CD4-positive, alpha-beta T cell treated with Interleukin-15 for 1 hour (primary cell): Measurements from ENCODE around the gene MN1.

Experiments
- DNase-seq: peaks from one replicate; pipeline ENCODE4 v3.0.0-alpha.2; 2020

MN1 gene

DNA sequence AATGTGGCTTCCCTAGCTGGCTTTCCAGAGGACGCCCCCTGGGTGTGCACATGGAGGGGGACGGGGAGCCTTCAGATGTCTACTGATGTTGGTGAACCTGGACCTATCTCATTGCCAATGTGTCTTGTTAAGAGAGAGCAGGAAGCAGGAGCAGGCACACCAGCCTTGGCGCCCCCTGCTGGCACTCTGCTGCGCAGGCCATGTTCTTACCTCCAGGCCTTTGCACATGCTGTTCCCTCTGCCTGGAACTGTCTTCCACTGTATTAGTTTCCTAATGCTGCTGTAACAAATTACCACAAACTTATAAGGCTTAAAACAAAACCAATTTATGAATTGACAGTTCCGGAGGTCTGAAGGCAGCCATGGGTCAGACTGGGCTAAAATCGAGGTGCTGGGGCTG lies 23.6 kb upstream of the MN1 start:
- no peak for DNase-seq

DNA sequence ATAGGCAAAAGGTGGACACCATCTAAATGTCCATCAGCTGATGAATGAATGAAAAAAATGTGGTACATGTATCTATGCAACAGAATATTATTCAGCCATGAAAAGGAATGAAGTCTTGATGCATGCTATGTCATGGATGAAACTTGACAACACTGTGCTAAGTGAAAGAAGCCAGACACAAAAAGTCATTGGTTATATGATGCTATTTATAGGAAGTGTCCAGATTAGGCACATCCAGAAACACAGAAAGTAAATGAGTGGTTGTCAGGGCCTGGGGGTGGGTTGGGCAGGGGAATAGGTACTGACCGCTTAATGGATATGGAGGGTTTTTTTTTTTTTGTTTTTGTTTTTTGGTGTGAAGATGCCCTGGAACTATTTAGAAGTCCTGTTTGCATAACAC lies 21.7 kb upstream of the MN1 start:
- DNase-seq: no peak

DNA sequence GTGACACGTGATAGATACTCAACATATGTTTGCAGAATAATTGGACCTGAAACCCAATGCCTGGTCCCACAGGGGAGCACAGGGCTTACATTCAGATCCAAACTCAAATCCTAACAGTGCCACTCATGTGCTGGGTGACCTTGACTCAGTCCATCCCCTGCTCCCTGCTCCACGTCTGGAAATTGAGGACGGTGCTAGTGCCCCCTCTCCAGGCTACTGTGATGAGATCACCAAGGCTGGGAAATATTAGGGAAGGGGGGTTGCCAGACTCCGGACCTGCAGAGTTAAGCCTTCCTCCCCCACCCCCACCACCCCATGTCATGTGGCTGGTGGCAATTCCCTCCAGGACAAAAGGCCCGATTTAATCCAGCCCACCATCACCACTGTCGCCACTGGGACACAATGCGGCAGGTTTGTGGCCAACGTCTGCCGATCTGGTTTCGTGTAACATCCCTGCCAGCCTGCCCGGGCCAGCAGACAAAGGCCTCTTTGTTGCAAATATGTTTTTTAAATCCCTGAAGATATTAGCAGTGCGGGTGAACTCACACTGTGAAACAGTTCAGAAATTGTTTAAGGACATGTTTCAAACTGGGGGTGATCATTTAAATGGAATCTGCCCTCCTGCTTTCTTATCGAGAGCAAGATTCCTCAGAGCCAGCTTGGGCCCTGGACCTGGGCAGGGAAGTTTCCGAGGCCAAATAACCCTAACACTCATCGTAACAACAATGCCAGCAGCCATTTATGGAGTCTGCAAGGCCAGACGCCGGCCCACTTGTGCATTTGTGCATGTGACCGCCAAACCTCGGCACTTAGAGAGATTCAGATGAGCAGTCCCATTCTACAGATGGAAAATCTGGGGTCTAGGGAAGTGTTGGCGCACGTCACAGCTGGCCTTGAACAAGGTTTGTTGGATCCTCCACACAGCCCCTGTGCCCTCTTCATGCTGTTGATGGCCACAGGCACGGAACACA lies 19.6 kb upstream of the MN1 start:
- DNase-seq: no peak

DNA sequence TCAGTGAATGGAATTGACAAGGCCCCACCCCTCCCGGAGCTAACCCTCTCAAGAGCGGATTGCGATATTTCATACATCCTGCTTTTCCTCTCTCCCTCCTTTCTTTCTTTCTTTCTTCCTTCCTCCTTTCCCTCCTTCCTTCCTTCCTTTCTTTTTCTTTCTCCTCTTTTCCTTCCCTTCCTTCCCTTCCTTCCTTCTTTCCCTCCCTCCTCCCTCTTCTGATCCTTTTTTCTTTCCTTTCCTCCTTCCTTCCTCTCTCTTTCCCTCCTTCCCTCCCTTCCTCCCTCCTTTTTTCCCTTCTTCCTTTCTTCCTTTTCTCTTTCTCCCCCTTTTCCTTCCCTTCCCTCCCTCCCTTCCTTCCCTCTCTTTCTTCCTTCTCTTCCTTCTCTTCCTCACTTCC lies 15.0 kb upstream of the MN1 start:
- no peak for DNase-seq

DNA sequence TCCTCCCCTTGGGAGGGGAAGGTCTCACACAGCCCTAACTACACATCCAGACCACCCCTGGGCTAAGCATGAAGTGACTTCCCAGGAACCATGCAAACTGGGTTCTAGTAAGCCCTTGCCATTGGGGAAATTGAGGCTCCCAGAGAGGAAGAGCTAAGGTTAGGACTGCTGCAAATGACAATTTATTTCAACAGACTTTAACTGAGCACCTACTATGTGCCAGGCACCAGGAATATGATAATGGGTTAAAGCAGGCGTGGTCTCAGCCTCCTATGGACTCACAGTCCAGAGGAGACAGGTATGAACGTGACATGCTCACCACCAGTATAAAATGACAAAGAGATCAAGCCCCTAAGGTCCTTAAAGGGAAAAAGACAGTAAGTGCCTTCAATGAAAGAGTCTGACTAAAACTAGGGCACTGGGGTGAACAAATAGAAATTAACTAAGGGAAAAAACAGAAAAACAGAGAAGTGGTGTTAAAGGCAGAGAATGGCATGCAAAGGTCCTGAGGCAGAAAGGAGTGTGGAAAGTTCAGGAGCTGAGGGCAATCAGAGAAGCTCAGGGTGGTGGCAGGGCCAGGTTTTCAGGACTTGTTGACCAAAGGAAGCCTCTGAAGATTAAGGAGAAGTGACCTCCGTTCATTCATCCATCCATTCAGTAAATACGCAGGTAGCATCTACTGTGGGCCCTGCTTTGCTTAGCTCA lies 14.4 kb upstream of the MN1 start:
- DNase-seq: no peak

DNA sequence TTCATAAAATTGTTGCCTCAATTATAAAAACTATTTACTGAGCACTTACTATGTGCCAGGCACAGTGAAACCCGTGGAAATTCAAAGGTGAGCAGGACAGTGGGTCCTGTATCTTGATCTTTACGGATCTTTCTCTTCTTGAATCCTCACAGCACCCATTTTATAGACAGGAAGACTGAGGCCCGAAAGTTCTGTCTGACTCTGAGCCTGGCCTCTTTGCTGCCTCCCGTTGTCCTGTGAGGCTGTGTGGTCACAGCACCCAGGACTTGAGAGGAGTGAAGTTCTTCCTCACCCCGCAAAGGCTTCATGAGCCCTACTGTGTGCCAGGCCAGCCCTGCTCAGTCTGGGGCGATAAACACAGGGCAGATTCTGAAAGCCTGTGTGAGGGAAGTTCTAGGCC lies 13.4 kb upstream of the MN1 start:
- no peak for DNase-seq

DNA sequence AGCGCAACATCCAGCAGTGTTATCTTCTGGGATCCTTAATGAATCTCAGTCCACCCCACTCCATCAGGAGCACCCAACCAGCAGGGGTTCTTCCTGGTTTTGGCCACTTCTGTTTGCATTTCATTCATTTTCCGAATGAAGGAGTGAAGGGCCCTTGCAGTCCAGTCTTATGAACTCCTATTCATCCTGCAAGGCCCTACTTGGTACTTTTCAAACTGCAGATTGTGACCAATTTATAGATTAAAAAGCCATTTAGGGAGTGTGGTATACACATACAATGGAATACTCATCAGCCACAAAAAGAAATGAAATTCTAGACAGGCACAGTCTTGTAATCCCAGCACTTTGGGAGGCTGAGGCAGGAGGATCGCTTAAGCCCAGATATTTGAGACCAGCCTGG lies 10.2 kb upstream of the MN1 start:
- no peak for DNase-seq

DNA sequence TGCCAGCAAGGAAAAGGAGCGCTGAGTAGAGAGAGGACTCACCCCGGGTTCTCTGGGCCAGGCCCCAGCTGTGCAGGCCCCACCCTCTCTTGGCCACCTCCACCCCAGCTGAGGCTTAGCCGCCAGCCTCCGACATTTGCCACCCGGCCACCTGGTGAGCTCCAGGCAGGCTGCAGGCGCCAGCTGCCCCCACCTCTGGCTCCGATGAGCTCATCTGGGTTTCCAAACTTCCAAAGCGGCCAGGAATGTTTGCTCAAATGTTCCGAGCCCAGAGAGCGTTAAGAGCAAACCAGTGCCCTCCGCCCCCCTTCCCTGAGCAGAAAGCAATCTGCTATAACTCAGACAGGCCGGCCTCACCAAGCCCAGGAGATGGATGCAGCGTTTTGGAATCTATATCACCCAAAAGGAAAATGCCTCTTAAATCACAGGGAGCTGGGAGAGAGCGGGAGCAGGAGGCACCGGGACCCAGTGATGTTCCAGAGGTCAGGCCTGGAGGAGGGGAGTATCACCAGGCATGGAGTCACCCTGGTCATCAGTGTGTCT lies 9.1 kb upstream of the MN1 start:
- DNase-seq: no peak

DNA sequence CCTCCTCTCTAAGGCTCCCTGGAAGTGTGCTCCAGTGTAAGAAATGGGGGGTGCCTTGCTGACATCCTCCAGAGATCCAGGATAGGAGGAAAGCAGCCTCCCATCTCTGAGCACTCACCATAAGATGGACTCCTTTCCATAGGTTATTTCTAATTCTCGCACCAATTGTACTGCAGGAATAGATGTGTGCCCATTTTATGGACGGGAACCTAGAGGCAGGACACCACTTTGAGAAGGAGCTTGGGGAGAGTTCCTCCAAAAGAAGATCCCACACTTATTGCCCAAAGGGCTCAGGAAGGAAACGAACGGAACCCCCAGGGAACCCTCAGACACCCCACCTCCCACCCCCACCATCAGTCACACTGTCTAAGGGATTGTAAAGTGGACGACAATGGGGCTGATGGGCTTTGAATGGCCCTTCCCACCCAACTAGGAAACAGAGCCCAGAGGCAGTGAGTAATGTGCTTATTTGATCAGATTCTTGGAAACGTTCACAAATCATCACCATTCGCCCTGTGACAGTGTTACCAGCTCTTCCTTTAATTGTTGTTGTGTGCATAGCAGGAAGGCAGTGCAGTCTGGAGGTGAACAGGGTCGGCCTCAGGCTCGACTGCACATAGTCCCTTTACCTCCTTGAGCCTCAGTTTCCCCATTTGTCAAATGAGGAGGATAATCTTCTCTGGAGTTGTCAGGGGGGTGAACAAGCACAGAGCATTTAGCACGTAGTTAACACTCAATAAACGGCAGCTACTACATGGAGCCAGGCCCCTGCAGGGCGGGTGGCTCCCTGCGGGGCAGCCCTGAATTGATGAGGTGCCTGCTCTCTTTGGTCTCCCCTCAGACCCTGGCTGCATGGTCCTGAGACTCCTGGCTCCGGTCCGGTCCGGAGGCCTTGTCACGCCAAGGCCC lies 8.4 kb upstream of the MN1 start:
- no peak for DNase-seq

DNA sequence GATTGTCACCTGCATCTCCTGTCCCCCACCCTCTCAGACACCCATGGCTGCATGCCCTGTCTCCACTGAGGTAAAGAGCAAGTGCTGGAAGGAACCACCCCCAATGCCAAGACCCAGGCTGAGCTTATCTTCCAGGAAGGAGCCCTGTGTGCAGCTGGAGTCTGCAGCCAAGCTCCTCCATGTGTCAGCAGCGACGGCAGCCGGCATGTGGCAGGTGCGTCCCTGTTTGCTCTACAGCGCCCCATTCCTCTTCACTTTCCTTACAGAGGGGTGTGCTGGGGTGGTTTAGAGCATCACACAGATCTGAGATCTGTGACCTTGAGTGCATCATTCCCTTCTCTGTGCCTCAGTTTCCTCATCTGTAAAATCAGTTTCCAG lies 7.7 kb upstream of the MN1 start:
- DNase-seq: no peak

DNA sequence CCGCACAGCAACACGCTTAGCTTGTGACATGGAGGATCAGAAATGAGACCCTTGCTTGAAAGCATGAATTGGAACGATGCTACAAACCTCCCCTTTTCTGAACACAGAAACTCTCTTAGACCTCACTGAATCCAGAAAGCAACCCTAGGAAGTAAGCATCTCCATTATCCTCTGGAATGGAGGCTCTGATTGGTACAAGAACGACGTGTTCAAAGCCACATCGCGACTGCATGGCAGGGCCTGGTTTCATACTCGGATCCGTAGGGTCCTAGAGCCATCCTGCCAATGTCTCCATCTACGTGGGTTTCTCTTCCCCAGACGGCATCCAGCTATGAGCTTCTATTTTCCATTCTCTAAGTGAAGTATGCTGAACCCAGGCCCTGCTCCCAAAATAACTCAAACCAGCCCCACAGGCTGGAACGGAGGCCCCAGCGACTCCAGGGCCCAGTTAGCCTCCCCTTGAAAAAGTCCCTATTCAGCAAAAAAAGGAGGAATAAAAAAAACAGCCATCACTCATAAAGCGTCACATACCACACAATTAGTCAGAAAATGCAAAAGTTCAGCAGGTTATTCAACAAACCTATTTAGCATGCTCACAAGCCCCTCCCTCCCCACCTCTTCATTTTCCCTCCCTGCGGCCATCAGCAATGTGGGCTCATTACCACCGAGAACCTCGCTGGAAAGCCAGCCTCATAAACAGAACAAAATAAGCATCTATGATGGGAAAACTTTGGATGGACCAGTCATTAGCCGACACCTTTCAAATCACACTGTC lies 7.1 kb upstream of the MN1 start:
- DNase-seq: no peak

DNA sequence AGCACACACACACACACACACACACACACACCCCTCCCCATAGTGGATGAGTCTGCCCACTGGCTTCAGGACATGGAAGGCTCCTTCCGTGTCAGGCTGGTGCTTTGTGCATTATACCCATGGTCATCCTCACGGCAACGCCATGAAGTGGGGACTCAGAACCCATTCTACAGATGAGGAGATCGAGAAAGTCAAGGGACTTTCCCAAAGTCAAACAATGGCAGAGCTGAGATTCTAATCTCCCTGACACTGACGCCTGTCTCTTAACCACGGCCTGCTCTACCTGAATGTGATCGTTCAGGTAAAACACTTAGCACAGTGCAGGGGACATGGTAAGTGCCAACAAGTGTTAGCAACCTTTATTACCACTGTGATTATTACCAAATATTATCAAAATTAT lies 4.3 kb upstream of the MN1 start:
- DNase-seq: no peak

DNA sequence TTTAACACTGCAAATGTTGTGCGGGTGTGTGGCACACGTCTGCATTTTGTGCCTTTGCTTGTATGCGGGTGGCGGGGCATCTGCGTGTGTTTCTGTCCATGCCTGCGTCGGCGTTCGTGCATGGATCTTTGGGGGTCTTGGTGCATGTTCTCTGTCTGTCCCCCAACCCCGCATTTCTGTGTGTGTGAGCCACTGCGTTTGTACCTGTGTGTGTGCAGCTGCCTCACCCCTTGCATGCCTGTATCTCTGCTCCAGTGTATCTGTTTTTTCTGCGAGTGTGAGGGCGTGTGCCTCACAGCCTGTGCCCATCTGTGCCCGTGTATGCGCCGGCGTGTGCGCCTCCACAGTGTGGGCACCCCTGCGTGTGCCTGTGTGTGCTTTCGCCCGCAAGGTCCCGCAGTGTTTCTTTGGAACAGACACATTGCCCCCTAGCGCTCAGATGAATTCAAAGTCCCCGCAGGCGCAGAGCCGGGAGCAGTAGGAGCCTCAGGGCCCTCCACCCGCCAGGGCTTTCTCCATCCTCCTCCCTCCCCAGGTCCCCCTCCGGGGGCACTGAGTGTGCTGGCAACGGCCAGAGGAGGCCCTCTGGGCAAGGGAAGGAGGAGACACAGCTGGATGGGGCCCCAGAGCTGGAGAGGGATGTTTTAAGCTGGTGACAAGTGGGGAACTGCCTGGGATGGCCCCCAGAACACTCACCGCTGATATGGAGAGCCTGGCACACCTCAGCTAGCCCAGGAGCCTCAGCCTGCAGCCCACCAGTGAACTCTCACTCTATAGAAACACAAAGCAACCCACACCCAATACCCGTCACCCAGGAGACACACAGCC lies 3.1 kb upstream of the MN1 start:
- peak; percentile 54 for DNase-seq

DNA sequence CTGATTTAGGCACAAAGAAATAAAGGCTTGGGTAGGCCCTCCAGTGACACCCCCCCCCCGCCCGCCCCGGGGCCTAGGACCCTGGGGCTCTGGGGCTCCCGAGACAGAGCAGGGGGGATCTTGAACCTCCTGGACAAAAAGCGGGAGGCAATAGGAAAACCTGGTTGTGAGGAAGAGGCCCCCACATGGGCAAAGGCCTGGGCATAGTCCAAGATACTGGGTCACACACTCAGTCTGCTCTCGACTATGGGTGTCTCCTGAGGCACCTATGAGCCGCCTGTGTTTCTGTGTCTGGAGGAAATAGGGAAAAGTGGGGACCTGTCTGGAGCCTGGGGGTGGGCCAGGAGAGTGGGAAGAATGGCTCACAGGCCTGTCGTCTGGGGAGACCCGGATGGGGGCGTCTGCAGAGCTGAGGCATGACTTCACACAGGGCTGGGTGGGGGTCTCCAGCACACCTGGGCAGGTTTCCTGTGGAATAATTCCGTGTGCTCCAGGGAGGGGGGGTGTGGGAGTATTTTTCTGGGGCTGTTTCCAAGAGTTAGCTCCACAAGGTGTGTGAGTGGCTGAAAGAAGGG lies 2.4 kb upstream of the MN1 start:
- DNase-seq: no peak

DNA sequence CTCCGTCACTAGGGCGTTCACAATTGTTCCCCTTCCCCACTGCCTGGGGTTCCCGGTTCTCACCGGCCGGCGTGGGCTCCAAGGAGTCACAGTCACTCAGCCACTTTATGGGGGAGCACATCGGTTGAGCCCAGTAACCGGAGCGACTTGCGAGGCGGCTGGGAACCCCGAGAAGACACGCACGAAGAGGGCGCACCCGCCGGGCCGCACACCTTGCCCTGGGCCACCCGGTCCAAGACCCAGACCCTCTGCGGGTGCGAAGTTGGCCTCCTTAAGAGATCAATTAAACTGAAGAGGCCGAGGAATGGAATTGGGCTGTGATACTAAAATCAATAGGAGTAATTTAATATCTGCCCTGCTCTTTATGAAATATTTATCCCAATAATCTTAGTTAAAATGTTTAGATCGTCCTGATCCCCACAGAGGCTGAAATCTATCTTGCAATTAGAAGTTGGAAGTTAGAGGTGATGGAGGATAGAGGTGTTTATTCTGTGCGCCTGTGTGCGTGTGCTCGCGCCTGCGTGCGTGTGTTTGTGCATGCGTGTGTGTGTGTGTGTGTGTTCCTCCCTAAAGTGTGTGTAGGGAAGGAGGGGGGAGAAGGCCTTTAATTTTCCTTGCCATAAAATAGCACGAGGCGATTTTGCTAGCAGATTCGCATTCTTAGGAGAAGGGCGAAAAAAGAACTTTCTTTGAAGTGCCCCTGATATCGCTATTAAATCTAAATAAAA lies 954 bp upstream of the MN1 start:
- DNase-seq: peak; percentile 38

DNA sequence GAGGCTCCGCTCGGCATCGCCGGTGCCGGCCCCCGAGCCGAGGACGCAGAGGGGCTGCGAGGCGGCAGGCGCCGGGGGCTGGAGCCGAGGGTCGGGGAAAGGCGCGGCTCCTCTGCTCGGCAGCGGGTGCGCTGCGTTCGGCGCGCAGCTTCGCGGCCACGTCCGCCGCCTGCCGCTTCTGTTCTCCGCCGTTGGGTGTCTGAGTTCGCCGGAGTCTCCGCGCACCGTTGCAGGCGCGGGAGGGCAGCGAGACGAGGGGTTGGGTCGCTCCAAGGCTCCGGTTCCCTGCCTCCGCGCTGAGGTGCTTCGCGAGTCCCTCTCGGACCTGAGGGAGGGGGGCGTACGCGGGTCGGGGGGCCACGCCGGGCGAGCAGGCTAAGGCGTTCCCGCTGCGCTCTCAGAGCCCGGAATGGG lies 347 bp downstream of the MN1 start:
- DNase-seq: no peak

DNA sequence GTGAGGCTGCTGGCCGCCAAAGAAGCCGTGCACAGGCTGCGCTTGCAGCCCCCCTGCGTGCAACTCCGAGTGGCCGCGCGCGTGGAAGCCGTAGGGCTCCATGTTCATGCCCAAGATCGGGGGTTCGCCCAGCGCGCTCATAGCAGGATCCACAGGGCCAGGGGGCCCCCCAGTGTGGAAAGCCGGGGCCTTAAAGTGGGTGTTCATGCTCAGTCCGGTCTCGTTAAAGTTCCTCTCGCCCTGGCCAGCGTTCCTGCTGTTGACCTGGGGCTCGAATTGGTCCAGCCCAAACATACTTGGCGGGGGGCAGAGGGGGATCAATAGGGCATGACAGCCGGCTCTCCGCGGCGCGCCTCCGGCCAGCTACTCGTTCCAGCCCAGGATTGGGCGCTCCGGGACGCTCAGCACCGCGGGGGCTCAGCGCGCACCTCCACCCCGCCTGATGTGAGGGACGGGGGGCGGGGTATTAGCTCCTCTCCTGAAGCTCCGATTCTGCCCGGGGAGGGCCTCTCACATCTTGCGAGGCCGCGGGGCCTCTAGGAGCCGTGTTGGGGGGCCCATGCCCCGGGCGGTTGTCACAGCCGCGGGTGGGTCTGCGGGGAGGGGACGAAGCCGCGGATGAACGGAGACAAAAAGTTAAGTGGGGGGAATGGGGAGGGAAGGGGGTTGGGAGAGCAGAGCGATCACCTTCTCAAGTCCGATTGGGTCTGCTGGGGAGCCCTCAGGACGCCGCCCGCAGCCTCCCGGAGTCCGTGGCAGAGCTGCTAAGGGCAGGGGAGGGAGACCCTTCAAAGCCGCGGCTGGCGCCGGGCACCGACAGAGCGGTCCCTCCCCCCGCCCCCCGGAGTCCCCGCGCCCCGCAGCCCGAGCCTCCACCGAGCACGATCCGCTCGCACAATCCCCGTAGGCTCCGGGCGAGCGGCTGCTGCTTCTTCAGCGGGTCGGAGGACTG lies 1.0 kb downstream of the MN1 start:
- DNase-seq: no peak

DNA sequence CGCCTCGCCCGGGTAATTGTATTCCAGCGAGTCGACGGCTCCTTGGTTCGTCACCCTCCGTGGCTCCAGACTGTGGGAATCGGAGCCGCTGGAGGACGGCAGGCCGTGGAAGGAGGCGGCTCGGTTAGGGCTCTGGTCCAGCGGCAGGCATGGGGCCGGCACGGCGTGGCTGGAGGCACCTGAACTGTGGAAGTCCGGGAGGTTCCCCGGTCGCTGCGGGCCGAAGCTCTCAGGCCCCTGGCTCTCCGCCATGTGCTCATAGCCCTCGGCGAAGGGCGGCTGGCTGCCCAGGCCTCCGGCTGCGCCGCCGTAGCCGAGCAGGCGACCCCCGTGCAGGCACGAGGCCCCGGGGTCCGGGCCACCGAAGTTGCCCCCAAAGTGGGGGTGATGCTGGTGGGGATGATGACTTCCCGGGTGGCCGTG lies 1.7 kb downstream of the MN1 start:
- DNase-seq: no peak
